ENCODE data around the gene C16orf87. TPM values are rescaled to one million over a fixed set of nuclear protein-coding genes. Genes with fewer than 3 reads are reported as not detected.
"Not testable (repeated sequence)": the region's sequence is repeated elsewhere in the genome, so short reads cannot be mapped to it uniquely, and the experiment has no call there.

Gene C16orf87
- total and polyA plus RNA-seq, 2 donors from 2014 or later = 7.2 to 11.2 TPM

GRCh38 chr16:46871597-46871996, 40.6 kb upstream of the C16orf87 start:
- H3K9ac ChIP-seq (ENCODE audit: low read length in 3 of 3) = no peak overlapping the region
- no peaks in the 10 kb centered on the region for H3K36me3 ChIP-seq (ENCODE audit: control insufficient read depth in 2 of 3, insufficient read depth in 3 of 3, low read length in 3 of 3)
- no peak overlapping the region for H3K4me3 ChIP-seq (ENCODE audit: low read length in 3 of 3)
- peaks cover 2 to 17% (median 9%) of the 10 kb centered on the region in 3 donors for H3K4me1 ChIP-seq (ENCODE audit: control insufficient read depth in 2 of 3, insufficient read depth in 2 of 3, low read depth in 1 of 3, low read length in 3 of 3)
- TF ChIP-seq CTCF (IDR thresholded peaks at IDR 0.05; ENCODE audit: borderline replicate concordance, extremely low read depth, insufficient read depth) = no peak
- peak overlapping the region in 1 of 2 donors; percentile 23 for H3K27ac ChIP-seq (ENCODE audit: low read depth in 2 of 2, low read length in 2 of 2)
- intact Hi-C loops (cut with DNase I) = no loop called here
- H3K27me3 ChIP-seq (ENCODE audit: control insufficient read depth, insufficient read depth, low read length) = no peaks in the 10 kb centered on the region
- DNase-seq = no peak
- no peak for FAIRE-seq
- no peaks in the 10 kb centered on the region for H3K9me3 ChIP-seq (ENCODE audit: control insufficient read depth in 2 of 3, insufficient read depth in 1 of 3, low read length in 3 of 3)

- intact Hi-C loops (cut with DNase I); H3K27ac ChIP-seq (ENCODE audit: low read depth in 2 of 2, low read length in 2 of 2); H3K27me3 ChIP-seq (ENCODE audit: control insufficient read depth, insufficient read depth, low read length); H3K4me1 ChIP-seq (ENCODE audit: control insufficient read depth in 2 of 3, insufficient read depth in 2 of 3, low read depth in 1 of 3, low read length in 3 of 3); H3K9ac ChIP-seq (ENCODE audit: low read length in 3 of 3); FAIRE-seq; H3K9me3 ChIP-seq (ENCODE audit: control insufficient read depth in 2 of 3, insufficient read depth in 1 of 3, low read length in 3 of 3); H3K4me3 ChIP-seq (ENCODE audit: low read length in 3 of 3); DNase-seq; H3K36me3 ChIP-seq (ENCODE audit: control insufficient read depth in 2 of 3, insufficient read depth in 3 of 3, low read length in 3 of 3): not testable (repeated sequence)
Measured at GRCh38 chr16:46868891-46869290, 37.9 kb upstream of the C16orf87 start.

GRCh38 chr16:46867486-46867885, 36.5 kb upstream of the C16orf87 start:
- intact Hi-C loops (cut with DNase I); DNase-seq: not testable (repeated sequence)

GRCh38 chr16:46866286-46866685, 35.3 kb upstream of the C16orf87 start:
- FAIRE-seq (no peak), DNase-seq (no peak)
- Histone ChIP-seq H3K4me3 (ENCODE audit: low read length in 3 of 3) (no peak overlapping the region), H3K9ac (ENCODE audit: low read length in 3 of 3) (no peak overlapping the region), H3K27ac (ENCODE audit: low read depth in 2 of 2, low read length in 2 of 2) (no peak overlapping the region), H3K9me3 (ENCODE audit: control insufficient read depth in 2 of 3, insufficient read depth in 1 of 3, low read length in 3 of 3) (no peaks in the 10 kb centered on the region), H3K4me1 (ENCODE audit: control insufficient read depth in 2 of 3, insufficient read depth in 2 of 3, low read depth in 1 of 3, low read length in 3 of 3) (peaks cover 0 to 6% (median 5%) of the 10 kb centered on the region in 3 donors), H3K36me3 (ENCODE audit: control insufficient read depth in 2 of 3, insufficient read depth in 3 of 3, low read length in 3 of 3) (no peaks in the 10 kb centered on the region), H3K27me3 (ENCODE audit: control insufficient read depth, insufficient read depth, low read length) (no peaks in the 10 kb centered on the region)
- intact Hi-C loops (cut with DNase I) = no loop called here
- TF ChIP-seq CTCF (IDR thresholded peaks at IDR 0.05; ENCODE audit: borderline replicate concordance, extremely low read depth, insufficient read depth) = no peak

More at GRCh38 chr16:46867486-46867885, 36.5 kb upstream of the C16orf87 start:
- H3K27me3 ChIP-seq (ENCODE audit: control insufficient read depth, insufficient read depth, low read length); H3K9me3 ChIP-seq (ENCODE audit: control insufficient read depth in 2 of 3, insufficient read depth in 1 of 3, low read length in 3 of 3); H3K9ac ChIP-seq (ENCODE audit: low read length in 3 of 3); H3K4me3 ChIP-seq (ENCODE audit: low read length in 3 of 3); FAIRE-seq; H3K36me3 ChIP-seq (ENCODE audit: control insufficient read depth in 2 of 3, insufficient read depth in 3 of 3, low read length in 3 of 3); H3K27ac ChIP-seq (ENCODE audit: low read depth in 2 of 2, low read length in 2 of 2); H3K4me1 ChIP-seq (ENCODE audit: control insufficient read depth in 2 of 3, insufficient read depth in 2 of 3, low read depth in 1 of 3, low read length in 3 of 3): not testable (repeated sequence)
